Ishikawa (cell line): ENCODE measurements around the gene SLC25A47.

Experiments
- CREB1 ChIP-seq: IDR thresholded peaks from 2 replicates; pipeline ENCODE4 v1.6.1; 2012; ENCODE audit warnings: low read depth
- EGR1 ChIP-seq: IDR thresholded peaks from 2 replicates; pipeline ENCODE4 v1.6.1; 2012
- EP300 ChIP-seq: IDR thresholded peaks from 2 replicates; pipeline ENCODE4 v1.6.1; 2012; ENCODE audit warnings: borderline replicate concordance
- FOXM1 ChIP-seq: IDR thresholded peaks from 2 replicates; pipeline ENCODE4 v1.6.1; 2012; ENCODE audit warnings: low read depth, borderline replicate concordance
- NFIC ChIP-seq: IDR thresholded peaks from 2 replicates; pipeline ENCODE4 v1.6.1; 2012
- RAD21 ChIP-seq: IDR thresholded peaks from 2 replicates; pipeline ENCODE4 v1.6.1; 2012; ENCODE audit warnings: low read depth
- TAF1 ChIP-seq: IDR thresholded peaks from 2 replicates; pipeline ENCODE4 v1.6.1; 2012; ENCODE audit warnings: low read depth, mild to moderate bottlenecking
- YY1 ChIP-seq: IDR thresholded peaks from 2 replicates; pipeline ENCODE4 v1.6.1; 2012; ENCODE audit warnings: low read depth
- ZBTB7A ChIP-seq: IDR thresholded peaks from 2 replicates; pipeline ENCODE4 v1.6.1; 2012; ENCODE audit warnings: low read depth
- TF ChIP-seq, protein P1 (sequence below): IDR thresholded peaks from 2 replicates; pipeline ENCODE4 v1.6.1; 2012
- TF ChIP-seq, protein P2 (sequence below): IDR thresholded peaks from 2 replicates; pipeline ENCODE4 v1.6.1; 2012; ENCODE audit warnings: low read depth, mild to moderate bottlenecking

DNA sequence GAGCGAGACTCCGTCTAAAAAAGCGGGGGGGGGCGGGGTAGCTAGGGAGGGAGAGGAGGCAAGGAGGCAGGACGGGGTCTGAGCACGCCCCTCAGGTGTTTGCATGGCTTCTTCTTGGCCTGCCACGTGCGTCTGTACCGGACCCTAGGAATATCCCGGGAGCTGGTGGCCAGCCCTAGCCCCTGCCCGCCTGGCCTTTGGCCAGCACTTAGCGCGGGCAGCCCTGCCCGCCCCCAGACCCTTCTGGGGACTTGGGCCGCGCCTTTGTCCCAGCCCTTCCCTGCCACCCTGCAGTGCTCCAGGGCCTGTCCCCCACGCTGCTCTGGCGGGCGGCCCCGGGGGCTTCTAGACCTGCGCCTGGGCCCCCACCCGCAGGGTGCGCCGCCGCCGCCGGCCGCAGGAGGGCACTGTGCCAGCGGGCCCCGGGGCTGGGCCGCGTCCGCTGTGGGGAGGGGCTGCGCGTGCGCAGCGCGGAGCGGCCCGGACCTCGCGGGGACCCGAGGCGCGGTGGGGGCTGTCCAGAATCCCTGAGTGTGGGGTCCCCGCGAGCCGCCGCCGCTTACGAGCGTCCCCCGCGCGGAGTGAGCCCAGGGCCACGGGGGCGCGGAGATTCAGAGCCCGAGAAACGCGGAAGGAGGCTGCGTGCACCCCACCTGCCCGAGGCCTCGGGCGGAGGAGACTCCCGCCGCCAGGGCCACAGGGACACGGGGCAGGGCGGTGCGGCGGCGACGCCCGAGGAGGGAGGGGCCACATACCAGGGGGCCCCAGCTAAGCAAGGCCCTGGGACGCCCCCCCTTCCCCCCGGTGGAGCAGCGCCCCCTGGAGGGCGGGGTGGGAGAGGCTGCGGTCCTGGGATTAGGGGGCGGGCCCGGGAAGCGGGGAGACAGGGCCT, 37.9 kb upstream of the SLC25A47 start:
- TF ChIP-seq ZBTB7A (peak; percentile 87), RAD21 (peak; percentile 22; the same call in 1 of the 2 replicates), NFIC (peak; percentile 70; the same call in 1 of the 2 replicates), EP300 (no peak), EGR1 (no peak), TAF1 (no peak), YY1 (no peak), CREB1 (no peak), FOXM1 (no peak)
- TF ChIP-seq, protein P1, sequence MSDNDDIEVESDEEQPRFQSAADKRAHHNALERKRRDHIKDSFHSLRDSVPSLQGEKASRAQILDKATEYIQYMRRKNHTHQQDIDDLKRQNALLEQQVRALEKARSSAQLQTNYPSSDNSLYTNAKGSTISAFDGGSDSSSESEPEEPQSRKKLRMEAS: peak; percentile 90
- TF ChIP-seq, protein P2, sequence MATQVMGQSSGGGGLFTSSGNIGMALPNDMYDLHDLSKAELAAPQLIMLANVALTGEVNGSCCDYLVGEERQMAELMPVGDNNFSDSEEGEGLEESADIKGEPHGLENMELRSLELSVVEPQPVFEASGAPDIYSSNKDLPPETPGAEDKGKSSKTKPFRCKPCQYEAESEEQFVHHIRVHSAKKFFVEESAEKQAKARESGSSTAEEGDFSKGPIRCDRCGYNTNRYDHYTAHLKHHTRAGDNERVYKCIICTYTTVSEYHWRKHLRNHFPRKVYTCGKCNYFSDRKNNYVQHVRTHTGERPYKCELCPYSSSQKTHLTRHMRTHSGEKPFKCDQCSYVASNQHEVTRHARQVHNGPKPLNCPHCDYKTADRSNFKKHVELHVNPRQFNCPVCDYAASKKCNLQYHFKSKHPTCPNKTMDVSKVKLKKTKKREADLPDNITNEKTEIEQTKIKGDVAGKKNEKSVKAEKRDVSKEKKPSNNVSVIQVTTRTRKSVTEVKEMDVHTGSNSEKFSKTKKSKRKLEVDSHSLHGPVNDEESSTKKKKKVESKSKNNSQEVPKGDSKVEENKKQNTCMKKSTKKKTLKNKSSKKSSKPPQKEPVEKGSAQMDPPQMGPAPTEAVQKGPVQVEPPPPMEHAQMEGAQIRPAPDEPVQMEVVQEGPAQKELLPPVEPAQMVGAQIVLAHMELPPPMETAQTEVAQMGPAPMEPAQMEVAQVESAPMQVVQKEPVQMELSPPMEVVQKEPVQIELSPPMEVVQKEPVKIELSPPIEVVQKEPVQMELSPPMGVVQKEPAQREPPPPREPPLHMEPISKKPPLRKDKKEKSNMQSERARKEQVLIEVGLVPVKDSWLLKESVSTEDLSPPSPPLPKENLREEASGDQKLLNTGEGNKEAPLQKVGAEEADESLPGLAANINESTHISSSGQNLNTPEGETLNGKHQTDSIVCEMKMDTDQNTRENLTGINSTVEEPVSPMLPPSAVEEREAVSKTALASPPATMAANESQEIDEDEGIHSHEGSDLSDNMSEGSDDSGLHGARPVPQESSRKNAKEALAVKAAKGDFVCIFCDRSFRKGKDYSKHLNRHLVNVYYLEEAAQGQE: no peak
